K562 (cell line): Measurements from ENCODE around the gene PDLIM7. TPM values are rescaled to one million over a fixed set of nuclear protein-coding genes. Genes with fewer than 3 reads are reported as not detected.
A peak's percentile ranks its signal among the peaks of the same experiment; 100 is the strongest.

ENCODE experiments used
- E2F5 ChIP-seq: sonication (generic); formaldehyde crosslinking; IDR thresholded peaks from 2 replicates; pipeline ENCODE4 v1.8.0; 2022; ENCODE audit warnings: mild to moderate bottlenecking, missing genetic modification reagents
- KLF16 ChIP-seq: IDR thresholded peaks from 2 replicates; pipeline ENCODE4 v1.6.1; 2016; ENCODE audit warnings: antibody characterized with exemption
- NCOA2 ChIP-seq, 2 experiments: fragments of 450-650 bp; IDR thresholded peaks; 2 replicates each; pipeline ENCODE4 v1.6.1; 2018; ENCODE audit warnings: mild to moderate bottlenecking in 2 of 2, moderate library complexity in 1 of 2; ENCODE audit not compliant: partially characterized antibody in 2 of 2
- NFRKB ChIP-seq: fragments of 450-650 bp; IDR thresholded peaks from 2 replicates; pipeline ENCODE4 v1.6.1; 2016; ENCODE audit warnings: low read depth
- SNRNP70 ChIP-seq: fragments of 200-400 bp; formaldehyde crosslinking; optimal IDR thresholded peaks from 2 replicates; pipeline ENCODE3; 2017; ENCODE audit warnings: low read depth, low read length
- YBX1 ChIP-seq: fragments of 450-650 bp; IDR thresholded peaks from 2 replicates; pipeline ENCODE4 v1.7.1; 2016; ENCODE audit warnings: mild to moderate bottlenecking
- ZBTB2 ChIP-seq: fragments of 450-650 bp; IDR thresholded peaks from 2 replicates; pipeline ENCODE4 v1.6.1; 2016; ENCODE audit warnings: antibody characterized with exemption
- ZBTB40 ChIP-seq, 2 experiments: fragments of 450-650 bp in 1 of 2; sonication (generic) in 1 of 2; formaldehyde crosslinking in 1 of 2; IDR thresholded peaks; 2 replicates each; pipeline versions ENCODE4 v1.7.1 to v1.9.0; 2016 to 2022; ENCODE audit warnings: inconsistent platforms in 1 of 2, mild to moderate bottlenecking in 1 of 2, missing genetic modification reagents in 1 of 2
- ZNF398 ChIP-seq: fragments of 250-450 bp; sonication (Bioruptor Pico); IDR thresholded peaks from 2 replicates; pipeline ENCODE4 v1.8.0; 2021; ENCODE audit warnings: moderate library complexity, mild to moderate bottlenecking, inconsistent platforms
- ZNF408 ChIP-seq: fragments of 250-450 bp; sonication (Bioruptor Pico); IDR thresholded peaks from 2 replicates; pipeline ENCODE4 v1.4.0; 2020; ENCODE audit warnings: low read depth, mild to moderate bottlenecking, moderate library complexity
- polyA plus RNA-seq, 8 experiments: library from polyadenylated mRNA; depleted of rRNA in 4 of 8; stranded (reverse) in 5 of 8; unstranded in 3 of 8; fragments of >200 nt; fragmentation: Nextera tagmentation in 2 of 8; fragmentation: Illumina TruSeq in 1 of 8; extraction: Ambion mirVana in 2 of 8; extraction: Trizol in 1 of 8; gene quantifications; 2 replicates each; pipeline versions ENCODE4 v1.2.1 to v1.2.3, GENCODE V29; 2011 to 2014; ENCODE audit warnings: inconsistent platforms in 1 of 8, missing spikeins in 1 of 8
- total RNA-seq, 7 experiments: library from RNA; depleted of rRNA in 6 of 7; stranded (reverse); fragments of >200 nt in 6 of 7; fragmentation: Illumina TruSeq in 2 of 7; extraction: Trizol in 2 of 7; gene quantifications; 2 replicates each; pipeline versions ENCODE4 v1.2.1 to v1.2.3, GENCODE V29; 2011 to 2021; ENCODE audit warnings: low replicate concordance in 1 of 7

The PDLIM7 gene
- total and polyA plus RNA-seq, 9 of the 15 experiments (the other 6 are each of a cell fraction or from before 2014, with no cell fraction given), result 2.1 to 124 (median 32.6) TPM

- TF ChIP-seq ZBTB40 (IDR thresholded peaks at IDR 0.05), result 0 out of 2 replicates have a peak, but pooled peaks have one; percentile 13
- TF ChIP-seq ZBTB40 (CRISPR knock-in tag; IDR thresholded peaks at IDR 0.05), result no peak
- TF ChIP-seq ZBTB2, result no peak
- no peak for TF ChIP-seq NFRKB
- no peak for TF ChIP-seq NCOA2 (IDR thresholded peaks at IDR 0.05; ENCODE audit: partially characterized antibody in 2 of 2)
- TF ChIP-seq YBX1, result no peak
- TF ChIP-seq SNRNP70, result no peak
- TF ChIP-seq KLF16, result no peak
- no peak for TF ChIP-seq ZNF408 (CRISPR knock-in tag)
- no peak for TF ChIP-seq ZNF398 (CRISPR knock-in tag)
- TF ChIP-seq E2F5 (CRISPR knock-in tag), result no peak
Observed at GRCh38 chr5:177472460-177473442, 24.7 kb downstream of the PDLIM7 start (continued).
